Measurements from ENCODE around the gene CNIH2. TPM values are rescaled to one million over a fixed set of nuclear protein-coding genes. Genes with fewer than 3 reads are reported as not detected.

CNIH2 gene
- total and polyA plus RNA-seq, 9 of the 15 experiments (the other 6 are each of a cell fraction or from before 2014, with no cell fraction given): 0.26 to 0.89 (median 0.40) TPM; not detected in 4

- peak; percentile 93; the same call in 1 of the 2 replicates for TF ChIP-seq ZBTB7A (IDR thresholded peaks at IDR 0.05; ENCODE audit: borderline replicate concordance, control insufficient read depth, low read depth, low read length)
- peak; percentile 14 for TF ChIP-seq CXXC5 (CRISPR knock-in tag; IDR thresholded peaks at IDR 0.05)
- TF ChIP-seq USF1 (CRISPR knock-in tag; IDR thresholded peaks at IDR 0.05): no peak
- TF ChIP-seq ATF7 (IDR thresholded peaks at IDR 0.05): no peak
- no peak for TF ChIP-seq SREBF1 (IDR thresholded peaks at IDR 0.05; ENCODE audit: borderline replicate concordance, low read depth, low read length)
- no peak for TF ChIP-seq ZNF717 (CRISPR knock-in tag; IDR thresholded peaks at IDR 0.05)
- TF ChIP-seq MLX (CRISPR knock-in tag; conservative IDR thresholded peaks at IDR 0.05): 0 out of 4 replicates have a peak, but pooled peaks of 1 of the 2 experiments have one; percentile 55
- peak; percentile 69 for TF ChIP-seq ZBTB33 (CRISPR knock-in tag; IDR thresholded peaks at IDR 0.05)
- 0 out of 2 replicates have a peak, but pooled peaks have one; percentile 16 for TF ChIP-seq HMBOX1 (IDR thresholded peaks at IDR 0.05)
- no peak for TF ChIP-seq ZBTB26 (CRISPR knock-in tag; IDR thresholded peaks at IDR 0.05)
- TF ChIP-seq NFYB (IDR thresholded peaks at IDR 0.05; ENCODE audit: extremely low read depth, insufficient read length): no peak
- no peak for TF ChIP-seq POU5F1 (IDR thresholded peaks at IDR 0.05; ENCODE audit: borderline replicate concordance, low read depth, low read length, partially characterized antibody)
- no peak for TF ChIP-seq MTA2 (IDR thresholded peaks at IDR 0.05; ENCODE audit: low read depth)
- no peak for TF ChIP-seq PCBP2 (IDR thresholded peaks at IDR 0.05; ENCODE audit: low read depth, low read length, poor library complexity, severe bottlenecking)
- TF ChIP-seq E4F1 (CRISPR knock-in tag; IDR thresholded peaks at IDR 0.05; ENCODE audit: borderline replicate concordance): no peak
- TF ChIP-seq ZFP36 (IDR thresholded peaks at IDR 0.05; ENCODE audit: low read depth, low read length, partially characterized antibody): no peak
- peak; percentile 82 for TF ChIP-seq ZNF589 (CRISPR knock-in tag; IDR thresholded peaks at IDR 0.05; ENCODE audit: low read depth)
Observed at GRCh38 chr11:66289548-66290329, 11.8 kb downstream of the CNIH2 start (continued).

Measured in K562 (cell line).